WTC11 (cell line): ENCODE measurements around the gene XPO6. TPM values are rescaled to one million over a fixed set of nuclear protein-coding genes. Genes with fewer than 3 reads are reported as not detected.

Experiments
- ATAC-seq: fragments of 200-7000 bp; cut with Tn5 transposase; 2 replicates; pipeline ENCODE4 v1.10.0; 2021; ENCODE audit warnings: mild to moderate bottlenecking, moderate library complexity
- CTCF ChIA-PET: fragments of 300-600 bp; sonication (Branson Sonifier 250); formaldehyde crosslinking; loops from one replicate; lab custom pipeline; 2021; ENCODE audit warnings: antibody characterized with exemption; lab: Charles Lee
- POLR2A ChIA-PET: fragments of 350-600 bp; sonication (Branson Sonifier 250); formaldehyde crosslinking; loops from one replicate; lab custom pipeline; 2021; ENCODE audit warnings: antibody characterized with exemption; lab: Charles Lee
- DNase-seq: peaks from one replicate; pipeline ENCODE4 v3.0.0; 2021; ENCODE audit warnings: low spot score
- H3K27ac Mint-ChIP-seq: 2 replicates; pipeline ENCODE4 v1.8.0; 2021; ENCODE audit warnings: mixed read lengths
- H3K27me3 Mint-ChIP-seq: 2 replicates; pipeline ENCODE4 v1.8.0; 2021; ENCODE audit warnings: low read depth, mild to moderate bottlenecking, moderate library complexity, mixed read lengths
- H3K36me3 Mint-ChIP-seq: 2 replicates; pipeline ENCODE4 v1.8.0; 2021; ENCODE audit warnings: mixed read lengths
- H3K4me1 Mint-ChIP-seq: 2 replicates; pipeline ENCODE4 v1.8.0; 2022; ENCODE audit warnings: mixed read lengths
- H3K4me3 Mint-ChIP-seq: 2 replicates; pipeline ENCODE4 v1.8.0; 2021; ENCODE audit warnings: mild to moderate bottlenecking, moderate library complexity, mixed read lengths
- H3K9me3 Mint-ChIP-seq: 2 replicates; pipeline ENCODE4 v1.8.0; 2021; ENCODE audit warnings: mixed read lengths
- ATF3 ChIP-seq: sonication (generic); formaldehyde crosslinking; conservative IDR thresholded peaks from 2 replicates; pipeline ENCODE4 v1.8.1; 2022; ENCODE audit warnings: mild to moderate bottlenecking, missing genetic modification reagents
- CBFB ChIP-seq: sonication (generic); formaldehyde crosslinking; IDR thresholded peaks from 2 replicates; pipeline ENCODE4 v1.8.1; 2022; ENCODE audit warnings: mild to moderate bottlenecking, low read depth, missing genetic modification reagents
- CDX4 ChIP-seq: fragments of 250-450 bp; sonication (Bioruptor Pico); IDR thresholded peaks from 2 replicates; pipeline ENCODE4 v1.9.0; 2021; ENCODE audit warnings: moderate library complexity, mild to moderate bottlenecking, inconsistent platforms, borderline replicate concordance
- ELF4 ChIP-seq: sonication (generic); formaldehyde crosslinking; IDR thresholded peaks from 2 replicates; pipeline ENCODE4 v1.8.1; 2022; ENCODE audit warnings: low read depth, mild to moderate bottlenecking, moderate library complexity, missing genetic modification reagents
- FOXP4 ChIP-seq: sonication (generic); formaldehyde crosslinking; IDR thresholded peaks from 2 replicates; pipeline ENCODE4 v1.8.0; 2022; ENCODE audit warnings: mild to moderate bottlenecking, missing genetic modification reagents
- GRHL2 ChIP-seq: fragments of 250-450 bp; sonication (Bioruptor Pico); IDR thresholded peaks from 2 replicates; pipeline ENCODE4 v1.8.0; 2022; ENCODE audit warnings: mild to moderate bottlenecking, moderate library complexity; ENCODE audit not compliant: insufficient replicate concordance, severe bottlenecking
- GTF2I ChIP-seq: fragments of 250-450 bp; sonication (Bioruptor Pico); conservative IDR thresholded peaks from 2 replicates; pipeline ENCODE4 v1.4.0; 2021; ENCODE audit warnings: mild to moderate bottlenecking
- KAT7 ChIP-seq: sonication (generic); formaldehyde crosslinking; IDR thresholded peaks from 2 replicates; pipeline ENCODE4 v1.8.1; 2023; ENCODE audit warnings: missing genetic modification reagents, mild to moderate bottlenecking, borderline replicate concordance
- MAX ChIP-seq: sonication (generic); formaldehyde crosslinking; IDR thresholded peaks from 2 replicates; pipeline ENCODE4 v1.8.0; 2022; ENCODE audit warnings: mild to moderate bottlenecking, missing genetic modification reagents
- NR3C1 ChIP-seq: sonication (generic); formaldehyde crosslinking; conservative IDR thresholded peaks from 2 replicates; pipeline ENCODE4 v1.8.1; 2023; ENCODE audit warnings: low read depth, mild to moderate bottlenecking, missing genetic modification reagents
- OVOL2 ChIP-seq: fragments of 250-450 bp; sonication (Bioruptor Pico); IDR thresholded peaks from 2 replicates; pipeline ENCODE4 v1.9.0; 2021; ENCODE audit warnings: mild to moderate bottlenecking, borderline replicate concordance
- RORB ChIP-seq: fragments of 250-450 bp; sonication (Bioruptor Pico); IDR thresholded peaks from 2 replicates; pipeline ENCODE4 v1.9.0; 2021; ENCODE audit warnings: mild to moderate bottlenecking
- SMAD4 ChIP-seq: sonication (generic); formaldehyde crosslinking; IDR thresholded peaks from 2 replicates; pipeline ENCODE4 v1.8.0; 2022; ENCODE audit warnings: mild to moderate bottlenecking, missing genetic modification reagents
- STAT6 ChIP-seq: sonication (generic); formaldehyde crosslinking; conservative IDR thresholded peaks from 2 replicates; pipeline ENCODE4 v1.8.1; 2023; ENCODE audit warnings: mild to moderate bottlenecking, low read depth, missing genetic modification reagents, moderate library complexity
- TCF7 ChIP-seq: sonication (generic); formaldehyde crosslinking; IDR thresholded peaks from 2 replicates; pipeline ENCODE4 v1.8.0; 2022; ENCODE audit warnings: mild to moderate bottlenecking, low read depth, missing genetic modification reagents, moderate library complexity
- ZNF219 ChIP-seq: sonication (generic); formaldehyde crosslinking; IDR thresholded peaks from 2 replicates; pipeline ENCODE4 v1.8.0; 2023; ENCODE audit warnings: missing genetic modification reagents, mild to moderate bottlenecking, borderline replicate concordance
- ZNF232 ChIP-seq: sonication (generic); formaldehyde crosslinking; IDR thresholded peaks from 2 replicates; pipeline ENCODE4 v1.8.0; 2022; ENCODE audit warnings: mild to moderate bottlenecking, missing genetic modification reagents
- ZNF263 ChIP-seq: sonication (generic); formaldehyde crosslinking; IDR thresholded peaks from 2 replicates; pipeline ENCODE4 v1.8.1; 2022; ENCODE audit warnings: low read depth, mild to moderate bottlenecking, moderate library complexity, missing genetic modification reagents
- ZNF317 ChIP-seq: sonication (generic); formaldehyde crosslinking; IDR thresholded peaks from 2 replicates; pipeline ENCODE4 v1.8.1; 2023; ENCODE audit warnings: low read depth, mild to moderate bottlenecking, moderate library complexity, missing genetic modification reagents, borderline replicate concordance
- ZNF532 ChIP-seq: fragments of 250-450 bp; sonication (Bioruptor Pico); IDR thresholded peaks from 2 replicates; pipeline ENCODE4 v1.9.0; 2021; ENCODE audit warnings: mild to moderate bottlenecking, borderline replicate concordance
- total RNA-seq: library from RNA; stranded (reverse); gene quantifications from 3 replicates; pipeline ENCODE4 v1.2.3, GENCODE V29; 2021

The XPO6 gene
- total RNA-seq, 1 experiment from 2014 or later: 160 TPM

GRCh38 chr16:28081391-28081968, 130.3 kb downstream of the XPO6 start:
- TF ChIP-seq CBFB: no peak
- no peak for TF ChIP-seq FOXP4 (CRISPR knock-in tag)
- ATAC-seq (no peak), DNase-seq (no peak)
- H3K4me1 Mint-ChIP-seq: no peaks in the 10 kb centered on the region
- no peaks in the 10 kb centered on the region for H3K27me3 Mint-ChIP-seq
- H3K9me3 Mint-ChIP-seq: no peaks in the 10 kb centered on the region
- no peak overlapping the region for H3K4me3 Mint-ChIP-seq
- ChIA-PET CTCF (interaction anchor here (2.0 to 2.2 kb wide), 2 partner anchors 9 to 11 kb away, joined by 16 to 18 read pairs; no protein-coding TSS in a partner anchor), POLR2A (no interaction called here)
- H3K36me3 Mint-ChIP-seq: no peaks in the 10 kb centered on the region
- no peak overlapping the region for H3K27ac Mint-ChIP-seq

- no peaks in the 10 kb centered on the region for H3K4me1 Mint-ChIP-seq
- TF ChIP-seq ELF4 (CRISPR knock-in tag) (no peak), SMAD4 (CRISPR knock-in tag) (no peak), GTF2I (CRISPR knock-in tag) (no peak), ZNF232 (CRISPR knock-in tag) (no peak), KAT7 (no peak), TCF7 (CRISPR knock-in tag) (no peak)
- H3K27ac Mint-ChIP-seq: no peak overlapping the region
- no peaks in the 10 kb centered on the region for H3K36me3 Mint-ChIP-seq
- ChIA-PET CTCF (interaction anchor here (0.6 to 1.2 kb wide), 3 partner anchors 10 to 469 kb away, joined by 3 to 6 read pairs (median 3); no protein-coding TSS in a partner anchor), POLR2A (no interaction called here)
- H3K9me3 Mint-ChIP-seq: no peaks in the 10 kb centered on the region
- H3K4me3 Mint-ChIP-seq: no peak overlapping the region
- ATAC-seq (no peak), DNase-seq (no peak)
- H3K27me3 Mint-ChIP-seq: no peaks in the 10 kb centered on the region
Observed at GRCh38 chr16:28078261-28078660, 133.5 kb downstream of the XPO6 start.

GRCh38 chr16:28073836-28074235, 137.9 kb downstream of the XPO6 start:
- H3K27me3 Mint-ChIP-seq: no peaks in the 10 kb centered on the region
- ChIA-PET POLR2A (no interaction called here), CTCF (interaction anchor here (1.0 kb wide), 1 partner anchor 17 kb away, joined by 4 read pairs; no protein-coding TSS in a partner anchor)
- H3K4me1 Mint-ChIP-seq: 0 out of 2 replicates have a peak, but pooled peaks cover under 1% of the 10 kb centered on the region
- H3K27ac Mint-ChIP-seq: no peak overlapping the region
- DNase-seq: no peak
- no peaks in the 10 kb centered on the region for H3K36me3 Mint-ChIP-seq
- ATAC-seq: no peak
- H3K4me3 Mint-ChIP-seq: no peak overlapping the region
- H3K9me3 Mint-ChIP-seq: no peaks in the 10 kb centered on the region
- no peak for TF ChIP-seq CDX4
- no peak for TF ChIP-seq NR3C1 (CRISPR knock-in tag)
- no peak for TF ChIP-seq ZNF263 (CRISPR knock-in tag)
- TF ChIP-seq ATF3 (CRISPR knock-in tag): no peak
- no peak for TF ChIP-seq STAT6
- no peak for TF ChIP-seq ZNF532 (CRISPR knock-in tag)
- TF ChIP-seq RORB: no peak
- TF ChIP-seq KAT7: no peak
- no peak for TF ChIP-seq MAX
- no peak for TF ChIP-seq OVOL2 (CRISPR knock-in tag)
- TF ChIP-seq ZNF317 (CRISPR knock-in tag): no peak
- TF ChIP-seq GRHL2: no peak
- no peak for TF ChIP-seq ZNF219 (CRISPR knock-in tag)
